Skeletal muscle satellite cell (primary cell): ENCODE measurements around the gene IQCN.

ENCODE experiments used
- H3K27me3 ChIP-seq: 2 replicates; pipeline ENCODE4 v1.7.0; 2013; ENCODE audit warnings: low read length; ENCODE audit not compliant: control insufficient read depth, insufficient read depth
- H3K36me3 ChIP-seq: 2 replicates; pipeline ENCODE4 v1.7.0; 2013; ENCODE audit warnings: mild to moderate bottlenecking, control low read depth, low read length; ENCODE audit not compliant: insufficient read depth
- H3K4me1 ChIP-seq: 2 replicates; pipeline ENCODE4 v1.7.0; 2013; ENCODE audit warnings: low read length; ENCODE audit not compliant: control insufficient read depth, insufficient read depth
- H3K4me2 ChIP-seq: 2 replicates; pipeline ENCODE4 v1.7.0; 2013; ENCODE audit warnings: mild to moderate bottlenecking, low read length
- H3K4me3 ChIP-seq: 2 replicates; pipeline ENCODE4 v1.7.0; 2013; ENCODE audit warnings: low read length
- H3K9ac ChIP-seq: 2 replicates; pipeline ENCODE4 v1.7.0; 2013; ENCODE audit warnings: mild to moderate bottlenecking, low read depth, low read length, moderate library complexity
- H3K9me3 ChIP-seq: replicated peaks from 2 replicates; pipeline ENCODE4 v1.7.0; 2013; ENCODE audit warnings: mild to moderate bottlenecking, control low read depth, low read length

IQCN gene

DNA sequence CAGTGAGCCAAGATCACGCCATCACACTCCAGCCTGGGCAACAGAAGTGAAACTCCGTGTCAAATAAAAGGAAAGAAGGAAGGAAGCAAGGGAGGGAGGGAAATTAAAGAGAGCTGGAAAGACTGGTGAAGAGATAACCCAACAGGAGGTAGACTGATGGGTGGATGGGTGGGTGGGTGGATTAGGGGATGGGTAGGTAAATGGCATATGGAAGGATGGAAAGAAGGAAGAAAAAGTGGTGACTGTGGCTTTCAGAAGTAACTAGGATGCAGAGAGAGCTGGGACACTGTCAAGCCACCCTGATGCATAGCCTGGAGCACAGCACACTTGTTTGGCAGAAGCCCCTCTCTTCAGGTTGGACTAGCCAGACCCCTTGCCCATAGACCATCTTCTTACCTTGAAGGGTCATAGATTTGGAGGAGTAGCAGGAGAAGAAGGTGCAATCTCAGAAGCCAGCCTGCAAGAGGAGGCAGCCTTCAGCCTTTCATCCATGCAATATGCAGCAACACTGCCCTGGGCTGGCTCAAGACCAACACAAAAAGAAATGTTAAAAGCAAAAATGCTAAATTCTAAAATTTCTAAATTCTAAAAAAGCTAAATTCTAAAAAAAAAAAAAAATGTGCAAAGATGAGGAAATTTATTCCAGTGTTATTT lies 5.1 kb downstream of the IQCN start:
- H3K9ac ChIP-seq, result no peak overlapping the region
- no peak overlapping the region for H3K4me3 ChIP-seq
- H3K9me3 ChIP-seq, result no peaks in the 10 kb centered on the region
- peaks cover 1% of the 10 kb centered on the region for H3K4me1 ChIP-seq
- H3K4me2 ChIP-seq, result no peak overlapping the region
- peaks cover 4% of the 10 kb centered on the region for H3K36me3 ChIP-seq
- no peaks in the 10 kb centered on the region for H3K27me3 ChIP-seq

GRCh38 chr19:18266771-18267686 lies 7.2 kb downstream of the IQCN start:
- H3K27me3 ChIP-seq, result no peaks in the 10 kb centered on the region
- no peak overlapping the region for H3K9ac ChIP-seq
- H3K4me3 ChIP-seq, result no peak overlapping the region
- H3K9me3 ChIP-seq, result no peaks in the 10 kb centered on the region
- H3K4me1 ChIP-seq, result no peaks in the 10 kb centered on the region
- peaks cover 4% of the 10 kb centered on the region for H3K36me3 ChIP-seq
- no peak overlapping the region for H3K4me2 ChIP-seq

- H3K9ac ChIP-seq, result no peak overlapping the region
- no peaks in the 10 kb centered on the region for H3K4me1 ChIP-seq
- no peaks in the 10 kb centered on the region for H3K27me3 ChIP-seq
- H3K4me3 ChIP-seq, result no peak overlapping the region
- H3K9me3 ChIP-seq, result no peaks in the 10 kb centered on the region
- H3K36me3 ChIP-seq, result peaks cover 4% of the 10 kb centered on the region
- no peak overlapping the region for H3K4me2 ChIP-seq
These were observed 8.7 kb downstream of the IQCN start for GRCh38 chr19:18265582-18265981.

GRCh38 chr19:18264971-18265540 lies 9.2 kb downstream of the IQCN start:
- Histone ChIP-seq H3K9ac (no peak overlapping the region), H3K36me3 (peaks cover 4% of the 10 kb centered on the region), H3K4me1 (no peaks in the 10 kb centered on the region), H3K4me3 (no peak overlapping the region), H3K4me2 (no peak overlapping the region), H3K9me3 (no peaks in the 10 kb centered on the region), H3K27me3 (no peaks in the 10 kb centered on the region)

DNA sequence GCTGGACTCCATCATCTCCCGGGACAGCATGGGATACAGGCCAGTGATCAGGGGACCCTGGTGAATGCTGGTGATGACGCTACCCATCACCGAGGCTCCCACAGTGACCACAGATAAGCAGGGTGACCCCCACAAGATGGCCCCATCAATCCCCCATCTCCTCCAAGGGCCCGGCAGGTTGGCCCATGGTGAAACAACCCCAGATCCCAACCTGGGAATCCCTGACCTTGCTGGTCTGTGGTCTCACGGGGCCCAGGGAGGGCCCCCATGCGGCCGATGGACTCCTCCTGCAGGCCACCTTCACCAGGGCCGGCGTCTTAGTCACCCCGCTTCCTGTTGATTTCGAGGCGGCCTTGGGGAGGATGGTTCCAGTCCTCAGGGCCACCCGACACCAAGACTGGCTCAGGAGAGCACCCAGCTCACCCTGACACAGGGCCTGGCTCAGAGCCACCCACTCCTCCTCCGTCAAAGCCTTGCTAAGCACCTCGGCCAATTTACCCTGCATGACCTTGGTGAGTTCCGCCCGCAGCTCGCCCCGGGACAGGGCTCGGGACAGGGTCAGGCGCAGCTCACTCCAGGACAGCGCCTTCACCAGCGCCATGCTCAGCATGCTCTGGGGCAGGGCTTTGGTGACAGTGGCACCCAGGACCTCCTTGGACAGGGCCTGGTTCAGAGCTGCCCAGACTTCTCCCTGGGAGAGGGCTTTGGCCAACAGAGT lies 10.0 kb downstream of the IQCN start:
- no peak overlapping the region for H3K4me2 ChIP-seq
- no peaks in the 10 kb centered on the region for H3K4me1 ChIP-seq
- no peak overlapping the region for H3K9ac ChIP-seq
- H3K36me3 ChIP-seq, result peaks cover 4% of the 10 kb centered on the region
- H3K9me3 ChIP-seq, result no peaks in the 10 kb centered on the region
- no peak overlapping the region for H3K4me3 ChIP-seq
- H3K27me3 ChIP-seq, result peaks cover under 1% of the 10 kb centered on the region

- peaks cover 8% of the 10 kb centered on the region for H3K27me3 ChIP-seq
- H3K9me3 ChIP-seq, result no peaks in the 10 kb centered on the region
- H3K36me3 ChIP-seq, result peaks cover 4% of the 10 kb centered on the region
- H3K4me2 ChIP-seq, result no peak overlapping the region
- H3K4me1 ChIP-seq, result no peaks in the 10 kb centered on the region
- no peak overlapping the region for H3K9ac ChIP-seq
- no peak overlapping the region for H3K4me3 ChIP-seq
These were observed 10.7 kb downstream of the IQCN start for GRCh38 chr19:18263324-18264136.

GRCh38 chr19:18262917-18263316 lies 11.3 kb downstream of the IQCN start:
- Histone ChIP-seq H3K9me3 (no peaks in the 10 kb centered on the region), H3K36me3 (peaks cover 4% of the 10 kb centered on the region), H3K4me3 (no peak overlapping the region), H3K9ac (no peak overlapping the region), H3K27me3 (peaks cover 14% of the 10 kb centered on the region), H3K4me1 (no peaks in the 10 kb centered on the region), H3K4me2 (no peak overlapping the region)

- H3K36me3 ChIP-seq, result peaks cover 4% of the 10 kb centered on the region
- no peaks in the 10 kb centered on the region for H3K9me3 ChIP-seq
- H3K4me2 ChIP-seq, result no peak overlapping the region
- peaks cover 21% of the 10 kb centered on the region for H3K27me3 ChIP-seq
- H3K4me3 ChIP-seq, result no peak overlapping the region
- no peaks in the 10 kb centered on the region for H3K4me1 ChIP-seq
- no peak overlapping the region for H3K9ac ChIP-seq
These were observed 12.1 kb downstream of the IQCN start for GRCh38 chr19:18262144-18262543.

- Histone ChIP-seq H3K4me2 (no peak overlapping the region), H3K9ac (no peak overlapping the region), H3K36me3 (peaks cover 4% of the 10 kb centered on the region), H3K27me3 (peaks cover 27% of the 10 kb centered on the region), H3K4me3 (no peak overlapping the region), H3K9me3 (no peaks in the 10 kb centered on the region), H3K4me1 (no peaks in the 10 kb centered on the region)
These were observed 12.8 kb downstream of the IQCN start for GRCh38 chr19:18261474-18261873.

DNA sequence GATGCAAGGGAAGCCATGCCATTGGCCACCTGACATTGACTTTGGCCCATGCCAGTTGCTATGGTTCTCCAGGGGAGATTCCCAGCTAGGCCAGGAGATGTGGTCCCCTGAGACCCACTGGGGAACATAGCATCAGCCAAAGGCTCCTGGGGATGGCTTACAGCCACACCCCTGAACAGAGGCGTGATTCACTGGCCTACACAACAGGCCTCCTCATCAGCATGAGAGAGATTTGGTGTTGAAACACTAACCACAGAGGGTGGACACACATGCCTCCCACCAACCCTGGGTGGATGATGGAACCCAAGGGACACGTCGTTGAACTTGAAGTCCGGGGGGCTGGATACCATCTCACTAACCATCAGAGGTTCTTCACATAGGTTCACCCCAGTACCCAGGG lies 14.4 kb downstream of the IQCN start:
- Histone ChIP-seq H3K36me3 (no peaks in the 10 kb centered on the region), H3K9me3 (no peaks in the 10 kb centered on the region), H3K27me3 (peaks cover 36% of the 10 kb centered on the region), H3K4me3 (no peak overlapping the region), H3K9ac (no peak overlapping the region), H3K4me1 (no peaks in the 10 kb centered on the region), H3K4me2 (no peak overlapping the region)
